Calu3 (cell line): ENCODE measurements around the gene GRWD1. TPM values are rescaled to one million over a fixed set of nuclear protein-coding genes. Genes with fewer than 3 reads are reported as not detected.

ENCODE experiments used
- BruUV-seq: library from RNA; stranded (reverse); fragments of 400-500 nt; replicated peaks from 2 replicates; lab custom pipeline; 2021; lab: Mats Ljungman, UMichigan
- CTCF ChIA-PET: fragments of 300-600 bp; sonication (Branson Sonifier 250); formaldehyde crosslinking; loops from one replicate; lab custom pipeline; 2022; ENCODE audit warnings: antibody characterized with exemption; lab: Charles Lee
- DNase-seq: peaks from one replicate; pipeline ENCODE4 v3.0.0; 2022
- H3K27ac Mint-ChIP-seq: one replicate; pipeline ENCODE4 v1.8.0; 2022; ENCODE audit warnings: mixed read lengths; ENCODE audit not compliant: unreplicated experiment
- H3K27me3 Mint-ChIP-seq: one replicate; pipeline ENCODE4 v1.8.0; 2022; ENCODE audit warnings: mixed read lengths; ENCODE audit not compliant: unreplicated experiment
- H3K36me3 Mint-ChIP-seq: one replicate; pipeline ENCODE4 v1.8.0; 2022; ENCODE audit warnings: mild to moderate bottlenecking, moderate library complexity, mixed read lengths; ENCODE audit not compliant: insufficient read depth, unreplicated experiment
- H3K4me1 Mint-ChIP-seq: one replicate; pipeline ENCODE4 v1.8.0; 2022; ENCODE audit warnings: mild to moderate bottlenecking, low read depth, mixed read lengths; ENCODE audit not compliant: unreplicated experiment
- H3K4me3 Mint-ChIP-seq: one replicate; pipeline ENCODE4 v1.8.0; 2022; ENCODE audit warnings: mild to moderate bottlenecking, low read depth, moderate library complexity, mixed read lengths; ENCODE audit not compliant: unreplicated experiment
- H3K9me3 Mint-ChIP-seq: one replicate; pipeline ENCODE4 v1.8.0; 2022; ENCODE audit warnings: low read depth, mixed read lengths; ENCODE audit not compliant: unreplicated experiment
- intact Hi-C: fragments of 100-400 bp; cut with micrococcal nuclease; formaldehyde crosslinking; loops from one replicate; pipeline ENCODE4 v1.10.0; 2022; ENCODE audit not compliant: unreplicated experiment
- total RNA-seq: library from RNA; stranded (reverse); gene quantifications from 2 replicates; pipeline ENCODE4 v1.2.3, GENCODE V29; 2022
- TF ChIP-seq, protein P1 (sequence below): fragments of 200-600 bp; IDR thresholded peaks from one replicate; pipeline ENCODE4 v1.8.0; 2022; ENCODE audit warnings: antibody characterized with exemption; ENCODE audit not compliant: unreplicated experiment

The GRWD1 gene
- total RNA-seq, 1 experiment from 2014 or later = 75.0 TPM

DNA sequence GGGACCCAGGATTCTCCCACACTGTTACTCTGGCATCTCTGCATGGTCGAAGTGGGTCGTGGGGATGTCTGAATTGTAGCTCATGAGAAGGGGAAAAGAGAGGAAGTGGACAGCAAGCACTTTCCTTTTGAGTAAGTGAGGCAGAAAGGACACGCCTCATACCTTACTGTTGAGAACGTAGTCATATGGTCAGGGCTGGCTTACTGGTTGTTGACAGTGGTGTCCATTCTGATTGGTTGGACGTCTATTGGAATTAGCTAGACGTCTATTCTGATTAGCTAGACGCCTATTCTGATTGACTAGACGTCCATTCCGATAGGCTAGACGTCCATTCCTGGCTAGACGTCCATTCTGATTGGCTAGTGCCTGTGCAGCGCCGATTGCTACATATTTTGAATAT is 39.9 kb upstream of the GRWD1 start:
- intact Hi-C loops = no loop called here
- Mint-ChIP-seq H3K4me3 (no peak overlapping the region), H3K27me3 (peaks cover 37% of the 10 kb centered on the region), H3K4me1 (no peaks in the 10 kb centered on the region), H3K9me3 (no peaks in the 10 kb centered on the region), H3K36me3 (no peaks in the 10 kb centered on the region), H3K27ac (no peak overlapping the region)
- no TSS peak for BruUV-seq
- no peak for DNase-seq
- CTCF ChIA-PET = interaction anchor here (1.3 kb wide), 1 partner anchor 14 kb away, joined by 4 read pairs; the partner anchor contains the start of gene KDELR1
- TF ChIP-seq, protein P1, sequence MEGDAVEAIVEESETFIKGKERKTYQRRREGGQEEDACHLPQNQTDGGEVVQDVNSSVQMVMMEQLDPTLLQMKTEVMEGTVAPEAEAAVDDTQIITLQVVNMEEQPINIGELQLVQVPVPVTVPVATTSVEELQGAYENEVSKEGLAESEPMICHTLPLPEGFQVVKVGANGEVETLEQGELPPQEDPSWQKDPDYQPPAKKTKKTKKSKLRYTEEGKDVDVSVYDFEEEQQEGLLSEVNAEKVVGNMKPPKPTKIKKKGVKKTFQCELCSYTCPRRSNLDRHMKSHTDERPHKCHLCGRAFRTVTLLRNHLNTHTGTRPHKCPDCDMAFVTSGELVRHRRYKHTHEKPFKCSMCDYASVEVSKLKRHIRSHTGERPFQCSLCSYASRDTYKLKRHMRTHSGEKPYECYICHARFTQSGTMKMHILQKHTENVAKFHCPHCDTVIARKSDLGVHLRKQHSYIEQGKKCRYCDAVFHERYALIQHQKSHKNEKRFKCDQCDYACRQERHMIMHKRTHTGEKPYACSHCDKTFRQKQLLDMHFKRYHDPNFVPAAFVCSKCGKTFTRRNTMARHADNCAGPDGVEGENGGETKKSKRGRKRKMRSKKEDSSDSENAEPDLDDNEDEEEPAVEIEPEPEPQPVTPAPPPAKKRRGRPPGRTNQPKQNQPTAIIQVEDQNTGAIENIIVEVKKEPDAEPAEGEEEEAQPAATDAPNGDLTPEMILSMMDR = no peak

DNA sequence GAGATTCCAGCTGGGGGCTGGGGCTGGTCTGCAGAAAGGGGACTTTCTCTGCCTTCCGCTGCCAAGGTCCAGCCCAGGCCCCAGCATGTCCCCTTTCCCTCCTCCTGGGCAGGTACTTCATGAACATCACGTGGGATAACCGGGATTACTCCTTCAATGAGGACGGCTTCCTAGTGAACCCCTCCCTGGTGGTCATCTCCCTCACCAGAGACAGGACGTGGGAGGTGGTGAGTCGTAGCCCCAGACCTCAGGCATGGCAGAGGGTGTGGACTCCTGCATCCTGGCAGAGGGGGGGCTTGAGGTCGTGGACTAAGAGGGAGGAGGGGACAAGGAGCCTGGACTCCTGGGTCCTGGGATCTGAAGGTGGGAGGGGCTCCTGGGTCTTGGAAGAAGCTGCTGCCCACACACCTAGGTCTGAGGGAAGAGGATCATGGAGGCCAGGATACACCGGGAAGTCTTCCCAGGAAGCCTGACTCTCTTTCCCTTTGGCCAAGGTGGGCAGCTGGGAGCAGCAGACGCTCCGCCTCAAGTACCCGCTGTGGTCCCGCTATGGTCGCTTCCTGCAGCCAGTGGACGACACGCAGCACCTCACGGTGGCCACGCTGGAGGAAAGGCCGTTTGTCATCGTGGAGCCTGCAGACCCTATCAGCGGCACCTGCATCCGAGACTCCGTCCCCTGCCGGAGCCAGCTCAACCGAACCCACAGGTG is 31.8 kb upstream of the GRWD1 start:
- intact Hi-C loops = no loop called here
- no peak for DNase-seq
- CTCF ChIA-PET = interaction anchor here (0.6 to 1.3 kb wide), 2 partner anchors 23 to 401 kb away, joined by 3 to 7 read pairs; partner anchors contain the start of gene KDELR1
- TF ChIP-seq, protein P1 = no peak
- Mint-ChIP-seq H3K27me3 (peaks cover 37% of the 10 kb centered on the region), H3K4me3 (peak overlapping the region; percentile 59), H3K36me3 (no peaks in the 10 kb centered on the region), H3K9me3 (no peaks in the 10 kb centered on the region), H3K27ac (no peak overlapping the region), H3K4me1 (no peaks in the 10 kb centered on the region)
- no TSS peak for BruUV-seq

DNA sequence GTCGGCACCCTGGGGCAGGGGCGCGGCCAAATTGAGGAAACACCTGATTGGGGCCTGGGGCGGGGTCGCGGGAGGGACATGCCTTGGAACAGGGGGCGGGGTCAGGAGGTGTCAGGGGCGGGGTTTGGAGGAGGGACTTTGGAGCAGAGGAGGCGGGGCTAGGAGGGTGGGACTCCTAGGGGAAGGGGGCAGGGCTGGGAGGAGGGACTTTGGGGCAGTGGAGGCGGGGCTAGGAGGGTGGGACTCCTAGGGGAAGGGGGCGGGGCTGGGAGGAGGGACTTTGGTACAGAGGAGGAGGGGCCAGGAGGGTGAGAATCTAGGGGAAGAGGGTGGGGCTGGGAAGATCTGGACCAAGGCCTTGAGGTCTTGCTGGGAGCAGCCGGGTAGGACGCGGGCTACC is 30.4 kb upstream of the GRWD1 start:
- CTCF ChIA-PET = interaction anchor here (1.3 kb wide), 1 partner anchor 24 kb away, joined by 7 read pairs; the partner anchor contains the start of gene KDELR1
- BruUV-seq = no TSS peak
- H3K27ac Mint-ChIP-seq = no peak overlapping the region
- intact Hi-C loops = no loop called here
- H3K4me1 Mint-ChIP-seq = no peaks in the 10 kb centered on the region
- no peaks in the 10 kb centered on the region for H3K36me3 Mint-ChIP-seq
- no peak overlapping the region for H3K4me3 Mint-ChIP-seq
- peaks cover 37% of the 10 kb centered on the region for H3K27me3 Mint-ChIP-seq
- TF ChIP-seq, protein P1 = no peak
- peak; percentile 62 for DNase-seq
- H3K9me3 Mint-ChIP-seq = no peaks in the 10 kb centered on the region

DNA sequence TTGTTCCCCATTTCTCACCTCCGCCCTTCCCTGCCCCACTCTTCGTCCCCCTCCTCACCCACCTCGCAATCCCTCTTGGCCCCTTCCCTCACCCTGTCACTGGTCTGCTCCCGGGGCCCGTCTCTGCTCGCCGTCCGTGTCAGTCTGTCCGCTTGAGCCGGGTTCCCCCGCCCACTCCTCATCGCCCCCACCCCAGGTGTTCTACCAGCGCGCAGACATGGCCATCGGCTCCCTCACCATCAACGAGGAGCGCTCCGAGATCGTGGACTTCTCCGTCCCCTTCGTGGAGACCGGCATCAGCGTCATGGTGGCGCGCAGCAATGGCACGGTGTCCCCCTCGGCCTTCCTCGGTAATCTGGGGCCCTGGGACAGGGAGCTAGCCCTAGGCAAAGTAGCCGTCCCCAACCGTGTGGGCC is 30.0 kb upstream of the GRWD1 start:
- Mint-ChIP-seq H3K4me1 (no peaks in the 10 kb centered on the region), H3K9me3 (no peaks in the 10 kb centered on the region), H3K36me3 (no peaks in the 10 kb centered on the region), H3K27ac (no peak overlapping the region), H3K27me3 (peaks cover 37% of the 10 kb centered on the region), H3K4me3 (no peak overlapping the region)
- intact Hi-C loops = no loop called here
- BruUV-seq = no TSS peak
- DNase-seq = no peak
- TF ChIP-seq, protein P1 = no peak
- CTCF ChIA-PET = interaction anchor here (0.6 kb wide), 1 partner anchor 1202 kb away, joined by 4 read pairs; no protein-coding TSS in a partner anchor
